Left ventricle myocardium inferior (tissue), 1 donor: ENCODE results near the gene CADPS. TPM values are rescaled to one million over a fixed set of nuclear protein-coding genes. Genes with fewer than 3 reads are reported as not detected.

Experiments used
- DNase-seq: peaks from one replicate; pipeline ENCODE4 v3.0.0-alpha.2; 2020
- H3K27ac ChIP-seq: fragments of 200-600 bp; replicated peaks from 2 replicates; pipeline ENCODE4 v1.8.0; 2021
- H3K27me3 ChIP-seq: fragments of 200-600 bp; 2 replicates; pipeline ENCODE4 v1.8.0; 2021; ENCODE audit warnings: low read depth
- H3K36me3 ChIP-seq: fragments of 200-600 bp; 2 replicates; pipeline ENCODE4 v1.8.0; 2021
- H3K4me1 ChIP-seq: fragments of 200-600 bp; 2 replicates; pipeline ENCODE4 v1.8.0; 2021
- H3K4me3 ChIP-seq: fragments of 200-600 bp; 2 replicates; pipeline ENCODE4 v1.8.0; 2021; ENCODE audit warnings: mild to moderate bottlenecking, moderate library complexity
- H3K9me3 ChIP-seq: fragments of 200-600 bp; replicated peaks from 2 replicates; pipeline ENCODE4 v1.8.0; 2021
- CTCF ChIP-seq: fragments of 200-600 bp; IDR thresholded peaks from 2 replicates; pipeline ENCODE4 v1.8.0; 2021; ENCODE audit warnings: antibody characterized with exemption, mild to moderate bottlenecking, borderline replicate concordance
- intact Hi-C: fragments of 100-400 bp; cut with micrococcal nuclease; formaldehyde crosslinking; loops from one replicate; pipeline ENCODE4 v1.11.0; 2022
- long read RNA-seq: library from polyadenylated mRNA; unstranded; transcript quantifications from one replicate; pipeline ENCODE4 v2.0.0, GENCODE V29; 2021
- total RNA-seq: library from RNA; stranded (reverse); fragmentation: NEBNext Ultra II Directional; extraction: Animal tissue kit (Norgen Biotek cat#: 25700); gene quantifications from one replicate; pipeline ENCODE4 v1.2.1, GENCODE V29; 2021
- donor health status: DM: no; HTN: yes; CAD: no; lungs with severe emphysema.

CADPS gene
- total RNA-seq: 25.0 TPM
- long read RNA-seq, full-length matches to known transcripts: 2 of 28 reads
- long read RNA-seq, partial matches to known transcripts: 16 of 28 reads
- long read RNA-seq, other reads (novel, unspliced or antisense): 10 of 28 reads

GRCh38 chr3:62874711-62875557, at the start of gene CADPS:
CADPS (minus strand) TSS chr3:62875416; CDS start chr3:62875029, 387 bp downstream.
- no peak for TF ChIP-seq CTCF
- Histone ChIP-seq H3K27ac (peak within 1 kb of the TSS; percentile 89), H3K9me3 (peaks cover 7% of the 10 kb centered on the region), H3K4me3 (peak within 1 kb of the TSS; percentile 73), H3K27me3 (peaks cover 56% of the 10 kb centered on the region), H3K36me3 (no peaks in the 10 kb centered on the region), H3K4me1 (peaks cover 30% of the 10 kb centered on the region)
- intact Hi-C loops: no loop called here
- DNase-seq: peak; percentile 15

GRCh38 chr3:62923066-62923465, 47.9 kb upstream of the CADPS start:
- Histone ChIP-seq H3K4me1 (no peaks in the 10 kb centered on the region), H3K36me3 (no peaks in the 10 kb centered on the region), H3K9me3 (no peaks in the 10 kb centered on the region), H3K27ac (no peak overlapping the region), H3K27me3 (no peaks in the 10 kb centered on the region), H3K4me3 (no peak overlapping the region)
- intact Hi-C loops: no loop called here
- TF ChIP-seq CTCF: no peak
- no peak for DNase-seq

GRCh38 chr3:62922326-62922725, 47.1 kb upstream of the CADPS start:
- H3K27me3 ChIP-seq: no peaks in the 10 kb centered on the region
- DNase-seq: no peak
- no peaks in the 10 kb centered on the region for H3K4me1 ChIP-seq
- no peaks in the 10 kb centered on the region for H3K36me3 ChIP-seq
- intact Hi-C loops: no loop called here
- no peak overlapping the region for H3K4me3 ChIP-seq
- H3K9me3 ChIP-seq: no peaks in the 10 kb centered on the region
- H3K27ac ChIP-seq: no peak overlapping the region
- no peak for TF ChIP-seq CTCF

- intact Hi-C loops: no loop called here
- no peak for TF ChIP-seq CTCF
- H3K27me3 ChIP-seq: no peaks in the 10 kb centered on the region
- H3K36me3 ChIP-seq: no peaks in the 10 kb centered on the region
- H3K9me3 ChIP-seq: peaks cover 9% of the 10 kb centered on the region
- H3K4me3 ChIP-seq: no peak overlapping the region
- H3K4me1 ChIP-seq: no peaks in the 10 kb centered on the region
- no peak for DNase-seq
- no peak overlapping the region for H3K27ac ChIP-seq
Observed at GRCh38 chr3:62920466-62920784, 45.2 kb upstream of the CADPS start.

- intact Hi-C loops: no loop called here
- no peak overlapping the region for H3K27ac ChIP-seq
- H3K9me3 ChIP-seq: peaks cover 9% of the 10 kb centered on the region
- no peak for TF ChIP-seq CTCF
- no peaks in the 10 kb centered on the region for H3K36me3 ChIP-seq
- no peak for DNase-seq
- H3K4me3 ChIP-seq: no peak overlapping the region
- no peaks in the 10 kb centered on the region for H3K4me1 ChIP-seq
- H3K27me3 ChIP-seq: no peaks in the 10 kb centered on the region
Observed at GRCh38 chr3:62919784-62920465, 44.7 kb upstream of the CADPS start.
